Neural cell (in vitro differentiated cells): Measurements from ENCODE around the gene RAB2B.

Experiments
- CTCF ChIP-seq: fragments of 450-650 bp; IDR thresholded peaks from 2 replicates; pipeline ENCODE4 v1.5.1; 2014; ENCODE audit warnings: antibody characterized with exemption, mild to moderate bottlenecking, moderate library complexity; ENCODE audit not compliant: poor library complexity, severe bottlenecking
- EP300 ChIP-seq: fragments of 450-650 bp; conservative IDR thresholded peaks from 2 replicates; pipeline ENCODE4 v1.6.1; 2014; ENCODE audit warnings: antibody characterized with exemption, mild to moderate bottlenecking, moderate library complexity; ENCODE audit not compliant: poor library complexity, severe bottlenecking
- EZH2 ChIP-seq: fragments of 200-600, 300-800 bp; shearing (Covaris generic), sonication (generic); IDR thresholded peaks from 2 replicates; pipeline ENCODE4 v1.6.1; 2014; ENCODE audit warnings: antibody characterized with exemption, low read length, borderline replicate concordance, mild to moderate bottlenecking; ENCODE audit not compliant: insufficient read depth, poor library complexity, severe bottlenecking
- MXI1 ChIP-seq: fragments of 450-650 bp; conservative IDR thresholded peaks from 2 replicates; pipeline ENCODE4 v1.6.1; 2014; ENCODE audit warnings: antibody characterized with exemption, mild to moderate bottlenecking; ENCODE audit not compliant: poor library complexity, severe bottlenecking
- POLR2AphosphoS5 ChIP-seq: IDR thresholded peaks from 2 replicates; pipeline ENCODE4 v1.6.1; 2012
- RAD21 ChIP-seq: fragments of 450-650 bp; conservative IDR thresholded peaks from 2 replicates; pipeline ENCODE4 v1.6.1; 2014; ENCODE audit warnings: antibody characterized with exemption, mild to moderate bottlenecking, moderate library complexity
- TAF1 ChIP-seq: IDR thresholded peaks from 2 replicates; pipeline ENCODE4 v1.6.1; 2012; ENCODE audit warnings: low read depth
- TF ChIP-seq, protein P1 (sequence below): IDR thresholded peaks from 2 replicates; pipeline ENCODE4 v1.6.1; 2012; ENCODE audit warnings: borderline replicate concordance

GRCh38 chr14:21486640-21487087 lies 9.9 kb upstream of the RAB2B start:
- TF ChIP-seq MXI1 (no peak), CTCF (no peak), POLR2AphosphoS5 (no peak), TAF1 (no peak), EZH2 (no peak), EP300 (no peak), RAD21 (no peak)
- TF ChIP-seq, protein P1, sequence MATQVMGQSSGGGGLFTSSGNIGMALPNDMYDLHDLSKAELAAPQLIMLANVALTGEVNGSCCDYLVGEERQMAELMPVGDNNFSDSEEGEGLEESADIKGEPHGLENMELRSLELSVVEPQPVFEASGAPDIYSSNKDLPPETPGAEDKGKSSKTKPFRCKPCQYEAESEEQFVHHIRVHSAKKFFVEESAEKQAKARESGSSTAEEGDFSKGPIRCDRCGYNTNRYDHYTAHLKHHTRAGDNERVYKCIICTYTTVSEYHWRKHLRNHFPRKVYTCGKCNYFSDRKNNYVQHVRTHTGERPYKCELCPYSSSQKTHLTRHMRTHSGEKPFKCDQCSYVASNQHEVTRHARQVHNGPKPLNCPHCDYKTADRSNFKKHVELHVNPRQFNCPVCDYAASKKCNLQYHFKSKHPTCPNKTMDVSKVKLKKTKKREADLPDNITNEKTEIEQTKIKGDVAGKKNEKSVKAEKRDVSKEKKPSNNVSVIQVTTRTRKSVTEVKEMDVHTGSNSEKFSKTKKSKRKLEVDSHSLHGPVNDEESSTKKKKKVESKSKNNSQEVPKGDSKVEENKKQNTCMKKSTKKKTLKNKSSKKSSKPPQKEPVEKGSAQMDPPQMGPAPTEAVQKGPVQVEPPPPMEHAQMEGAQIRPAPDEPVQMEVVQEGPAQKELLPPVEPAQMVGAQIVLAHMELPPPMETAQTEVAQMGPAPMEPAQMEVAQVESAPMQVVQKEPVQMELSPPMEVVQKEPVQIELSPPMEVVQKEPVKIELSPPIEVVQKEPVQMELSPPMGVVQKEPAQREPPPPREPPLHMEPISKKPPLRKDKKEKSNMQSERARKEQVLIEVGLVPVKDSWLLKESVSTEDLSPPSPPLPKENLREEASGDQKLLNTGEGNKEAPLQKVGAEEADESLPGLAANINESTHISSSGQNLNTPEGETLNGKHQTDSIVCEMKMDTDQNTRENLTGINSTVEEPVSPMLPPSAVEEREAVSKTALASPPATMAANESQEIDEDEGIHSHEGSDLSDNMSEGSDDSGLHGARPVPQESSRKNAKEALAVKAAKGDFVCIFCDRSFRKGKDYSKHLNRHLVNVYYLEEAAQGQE = no peak
